ENCODE results near the gene C4BPB. TPM values are rescaled to one million over a fixed set of nuclear protein-coding genes. Genes with fewer than 3 reads are reported as not detected.

Gene C4BPB
- total RNA-seq, 1 donor from 2014 or later = 0.36 TPM

DNA sequence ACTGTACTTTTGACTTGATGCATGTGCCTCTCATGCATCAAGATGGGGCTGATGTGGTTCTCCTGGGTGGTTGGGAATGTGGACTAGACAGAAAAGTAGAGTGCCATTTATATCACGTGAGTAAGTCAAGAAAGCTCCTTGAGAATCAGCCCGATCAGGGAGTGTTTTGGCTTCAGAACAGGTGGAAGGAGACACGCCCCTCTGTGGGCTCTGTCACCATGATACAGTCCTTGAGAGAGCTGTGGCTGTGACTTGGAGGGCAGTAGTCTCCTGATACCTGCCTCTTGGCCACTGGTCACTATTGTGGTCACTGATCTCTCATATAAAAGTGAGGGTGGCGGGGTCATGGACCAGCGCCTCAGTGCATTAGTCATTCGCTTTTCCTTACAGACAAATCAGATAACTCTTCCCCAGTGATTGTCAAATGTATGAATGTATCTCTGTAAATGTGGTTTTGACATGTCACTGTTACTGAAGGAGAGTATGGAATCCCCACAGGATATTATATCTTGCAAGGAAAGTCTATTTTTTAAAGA, 8.9 kb upstream of the C4BPB start:
- no peak overlapping the region for H3K4me3 Mint-ChIP-seq
- peaks cover 11% of the 10 kb centered on the region for H3K4me1 Mint-ChIP-seq (ENCODE audit: unreplicated experiment)
- no peaks in the 10 kb centered on the region for H3K9me3 Mint-ChIP-seq
- TF ChIP-seq, protein P1, sequence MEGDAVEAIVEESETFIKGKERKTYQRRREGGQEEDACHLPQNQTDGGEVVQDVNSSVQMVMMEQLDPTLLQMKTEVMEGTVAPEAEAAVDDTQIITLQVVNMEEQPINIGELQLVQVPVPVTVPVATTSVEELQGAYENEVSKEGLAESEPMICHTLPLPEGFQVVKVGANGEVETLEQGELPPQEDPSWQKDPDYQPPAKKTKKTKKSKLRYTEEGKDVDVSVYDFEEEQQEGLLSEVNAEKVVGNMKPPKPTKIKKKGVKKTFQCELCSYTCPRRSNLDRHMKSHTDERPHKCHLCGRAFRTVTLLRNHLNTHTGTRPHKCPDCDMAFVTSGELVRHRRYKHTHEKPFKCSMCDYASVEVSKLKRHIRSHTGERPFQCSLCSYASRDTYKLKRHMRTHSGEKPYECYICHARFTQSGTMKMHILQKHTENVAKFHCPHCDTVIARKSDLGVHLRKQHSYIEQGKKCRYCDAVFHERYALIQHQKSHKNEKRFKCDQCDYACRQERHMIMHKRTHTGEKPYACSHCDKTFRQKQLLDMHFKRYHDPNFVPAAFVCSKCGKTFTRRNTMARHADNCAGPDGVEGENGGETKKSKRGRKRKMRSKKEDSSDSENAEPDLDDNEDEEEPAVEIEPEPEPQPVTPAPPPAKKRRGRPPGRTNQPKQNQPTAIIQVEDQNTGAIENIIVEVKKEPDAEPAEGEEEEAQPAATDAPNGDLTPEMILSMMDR (conservative IDR thresholded peaks at IDR 0.05) = no peak
- no peaks in the 10 kb centered on the region for H3K27me3 Mint-ChIP-seq
- no peaks in the 10 kb centered on the region for H3K36me3 Mint-ChIP-seq
- H3K27ac Mint-ChIP-seq = no peak overlapping the region
- no peak for DNase-seq (ENCODE audit: extremely low spot score, unreplicated experiment)

DNA sequence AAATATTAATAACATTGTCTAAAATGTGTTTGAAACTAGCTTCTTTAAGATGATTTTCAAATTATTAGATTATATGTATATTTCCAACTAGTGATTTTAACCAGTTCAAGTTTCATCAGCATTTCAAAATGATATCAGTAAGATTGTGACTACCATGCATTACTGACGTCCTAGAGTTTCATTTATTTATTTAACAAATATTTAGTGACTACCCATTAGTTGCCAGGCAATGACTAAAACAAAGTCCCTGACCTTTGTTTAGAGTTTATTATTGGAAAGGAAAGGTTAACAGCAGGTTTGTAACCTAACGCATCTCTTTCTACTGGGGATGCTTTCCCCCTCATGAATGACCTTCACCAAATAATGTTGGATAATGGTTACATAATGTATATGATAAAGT, 7.6 kb upstream of the C4BPB start:
- peaks cover 18% of the 10 kb centered on the region for H3K4me1 Mint-ChIP-seq (ENCODE audit: unreplicated experiment)
- H3K9me3 Mint-ChIP-seq = no peaks in the 10 kb centered on the region
- no peak overlapping the region for H3K27ac Mint-ChIP-seq
- no peaks in the 10 kb centered on the region for H3K36me3 Mint-ChIP-seq
- TF ChIP-seq, protein P1 (conservative IDR thresholded peaks at IDR 0.05) = no peak
- DNase-seq (ENCODE audit: extremely low spot score, unreplicated experiment) = no peak
- H3K4me3 Mint-ChIP-seq = no peak overlapping the region
- no peaks in the 10 kb centered on the region for H3K27me3 Mint-ChIP-seq

DNA sequence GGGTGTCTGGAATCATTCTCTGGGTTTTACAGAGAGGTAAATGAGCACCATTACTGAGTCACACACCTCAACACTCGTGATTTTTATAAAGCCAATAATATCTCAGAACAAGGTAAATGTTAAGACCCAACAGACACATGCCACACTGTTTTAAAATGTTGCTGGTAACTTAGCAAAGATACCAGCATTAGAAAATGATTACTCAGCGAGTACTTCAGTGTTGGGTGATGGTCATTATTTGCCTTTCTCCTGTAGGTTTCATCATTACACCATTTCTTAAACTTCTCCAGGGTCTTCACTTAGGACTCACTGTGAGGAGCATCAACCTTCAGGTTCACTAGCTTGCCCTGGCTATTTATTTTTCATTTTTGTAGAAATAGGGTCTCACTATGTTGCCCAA, 6.9 kb upstream of the C4BPB start:
- no peak overlapping the region for H3K27ac Mint-ChIP-seq
- H3K36me3 Mint-ChIP-seq = no peaks in the 10 kb centered on the region
- no peak for DNase-seq (ENCODE audit: extremely low spot score, unreplicated experiment)
- no peak overlapping the region for H3K4me3 Mint-ChIP-seq
- no peaks in the 10 kb centered on the region for H3K27me3 Mint-ChIP-seq
- H3K9me3 Mint-ChIP-seq = no peaks in the 10 kb centered on the region
- H3K4me1 Mint-ChIP-seq (ENCODE audit: unreplicated experiment) = peaks cover 18% of the 10 kb centered on the region
- TF ChIP-seq, protein P1 (conservative IDR thresholded peaks at IDR 0.05) = no peak

DNA sequence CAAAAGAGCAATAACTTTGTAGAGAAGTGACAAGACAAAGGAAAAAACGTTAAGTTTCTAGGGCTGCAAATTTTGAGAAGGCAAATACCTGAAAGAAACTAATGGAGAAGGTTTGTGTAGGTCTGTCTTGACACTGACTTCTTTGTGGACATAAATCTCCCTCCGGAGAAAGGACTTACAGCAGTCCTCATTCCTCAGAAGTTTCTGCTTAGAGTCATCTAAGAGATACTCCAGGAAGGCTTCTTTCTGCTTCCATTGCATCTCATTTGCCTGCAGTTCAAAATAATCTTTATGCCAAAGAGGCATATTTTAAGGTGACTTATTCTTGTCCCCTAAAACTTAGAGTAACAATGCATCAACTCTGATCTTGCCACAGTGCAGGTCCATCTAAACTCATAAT, 4.4 kb upstream of the C4BPB start:
- Mint-ChIP-seq H3K36me3 (no peaks in the 10 kb centered on the region), H3K9me3 (no peaks in the 10 kb centered on the region), H3K27me3 (no peaks in the 10 kb centered on the region), H3K4me3 (peak overlapping the region; percentile 53), H3K27ac (peak overlapping the region; percentile 87), H3K4me1 (ENCODE audit: unreplicated experiment) (peaks cover 13% of the 10 kb centered on the region)
- TF ChIP-seq, protein P1 (conservative IDR thresholded peaks at IDR 0.05) = no peak
- DNase-seq (ENCODE audit: extremely low spot score, unreplicated experiment) = no peak

DNA sequence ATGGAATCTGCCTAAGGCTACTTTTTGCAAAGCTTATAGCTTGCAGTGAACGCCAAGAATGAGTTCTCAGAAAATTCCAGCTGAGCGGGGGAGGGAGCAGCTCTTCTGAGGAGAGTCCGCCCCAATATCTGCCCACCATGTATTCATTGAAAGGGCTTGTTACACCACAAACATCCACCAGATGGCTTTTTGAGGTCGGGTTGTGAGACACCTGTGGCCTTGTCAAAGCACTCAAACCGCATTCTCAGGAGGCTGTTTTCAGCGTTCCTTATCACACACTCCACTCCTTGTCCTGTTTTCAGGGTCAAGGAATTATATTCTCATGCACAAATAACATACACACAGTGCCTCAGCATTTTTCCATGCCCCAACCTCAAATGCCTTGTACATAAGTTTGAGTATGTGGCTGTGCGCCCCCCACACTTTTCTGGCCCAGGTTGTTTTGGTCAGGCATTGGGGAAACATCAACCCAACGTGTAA, 3.9 kb upstream of the C4BPB start:
- Mint-ChIP-seq H3K27ac (peak overlapping the region; percentile 87), H3K4me3 (peak overlapping the region; percentile 53)

More for the DNA sequence above, 3.9 kb upstream of the C4BPB start:
- no peak for DNase-seq (ENCODE audit: extremely low spot score, unreplicated experiment)
- Mint-ChIP-seq H3K9me3 (no peaks in the 10 kb centered on the region), H3K4me1 (ENCODE audit: unreplicated experiment) (peaks cover 18% of the 10 kb centered on the region), H3K36me3 (no peaks in the 10 kb centered on the region), H3K27me3 (no peaks in the 10 kb centered on the region)
- TF ChIP-seq, protein P1 (conservative IDR thresholded peaks at IDR 0.05) = peak; percentile 81

Data from type B pancreatic cell (in vitro differentiated cells).